T-helper 9 cell (primary cell): ENCODE measurements around the gene CEP72.

Source experiments
- DNase-seq: peaks from one replicate; pipeline ENCODE4 v3.0.0-alpha.2; 2020

CEP72 gene

DNA sequence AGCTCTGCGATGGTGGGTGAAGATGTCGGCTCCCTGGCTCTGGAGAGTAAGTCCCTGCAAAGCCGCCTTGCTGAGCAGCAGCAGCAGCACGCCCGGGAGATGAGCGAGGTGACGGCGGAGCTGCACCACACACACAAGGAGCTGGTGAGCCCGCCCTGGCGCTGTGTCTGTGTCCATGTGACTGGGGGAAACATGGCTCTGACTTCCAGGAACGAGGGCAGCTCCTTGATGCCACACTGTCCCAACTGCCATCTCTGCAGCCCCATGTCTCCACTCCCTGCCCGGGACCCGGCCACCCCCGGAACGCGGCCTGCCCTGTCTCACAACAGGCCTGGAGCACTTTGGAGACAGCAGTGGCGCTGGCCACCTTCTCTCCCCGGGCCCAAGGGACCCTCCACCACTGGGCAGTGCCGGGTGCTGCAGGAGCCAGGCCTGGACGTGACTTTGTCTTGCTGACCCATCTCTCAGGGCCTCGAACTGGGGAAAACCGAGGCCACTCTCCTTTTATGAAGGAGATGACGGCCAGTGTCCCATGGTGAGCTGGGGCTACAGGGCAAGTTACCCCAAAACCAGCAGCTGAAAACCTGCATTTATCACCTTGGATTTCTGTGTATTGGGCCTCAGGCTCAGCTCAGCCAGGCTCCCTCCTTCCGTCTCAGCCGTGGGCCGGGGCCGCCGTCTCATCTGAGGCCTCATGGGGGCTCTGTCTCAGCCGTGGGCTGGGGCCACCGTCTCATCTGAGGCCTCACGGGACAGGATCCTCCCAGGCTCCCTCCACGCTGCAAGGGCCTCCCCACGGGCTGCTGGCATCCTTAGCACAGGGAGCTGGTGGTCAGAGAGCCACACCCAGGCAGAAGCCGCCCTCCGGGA lies 28.6 kb downstream of the CEP72 start:
- DNase-seq = no peak

DNA sequence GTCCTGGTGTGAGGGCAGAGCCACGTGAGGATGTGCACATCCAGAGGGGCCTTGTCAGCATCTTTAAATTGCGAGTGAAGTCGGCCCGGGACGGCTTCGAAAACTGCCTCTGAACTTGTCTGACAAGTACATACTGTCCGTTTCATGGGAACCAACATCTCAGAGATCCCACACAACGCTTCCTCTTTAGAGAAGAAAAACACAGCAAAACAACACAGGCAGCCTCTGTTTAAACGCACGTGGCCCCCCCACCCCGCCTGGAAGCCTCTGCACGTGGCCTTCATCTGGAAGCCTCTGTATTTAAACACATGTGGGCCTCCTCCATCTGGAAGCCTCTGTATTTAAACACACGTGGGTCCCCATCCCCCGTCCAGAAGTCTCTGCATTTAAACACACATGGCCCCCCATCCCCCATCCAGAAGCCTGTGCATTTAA lies 29.2 kb downstream of the CEP72 start:
- DNase-seq = no peak

DNA sequence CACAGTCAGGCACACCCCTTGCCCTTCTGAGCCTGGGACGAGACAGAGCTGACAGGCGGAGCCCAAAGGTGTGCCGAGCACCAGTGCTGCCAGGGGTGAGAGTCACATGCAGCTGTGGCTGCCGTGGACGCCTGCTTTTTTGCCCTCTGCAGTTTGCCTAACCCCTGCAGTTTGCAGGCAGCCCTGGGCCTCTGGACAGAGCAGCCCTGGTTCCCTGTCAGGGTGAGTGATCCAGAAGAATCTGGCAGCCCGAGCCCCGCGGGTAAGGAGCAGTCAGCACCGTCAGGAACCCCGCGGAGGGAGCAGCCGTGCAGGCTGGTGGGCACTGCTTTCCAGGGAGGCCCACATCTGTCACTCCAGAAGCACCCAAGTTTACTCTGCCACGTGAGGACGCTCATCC lies 30.3 kb downstream of the CEP72 start:
- no peak for DNase-seq

DNA sequence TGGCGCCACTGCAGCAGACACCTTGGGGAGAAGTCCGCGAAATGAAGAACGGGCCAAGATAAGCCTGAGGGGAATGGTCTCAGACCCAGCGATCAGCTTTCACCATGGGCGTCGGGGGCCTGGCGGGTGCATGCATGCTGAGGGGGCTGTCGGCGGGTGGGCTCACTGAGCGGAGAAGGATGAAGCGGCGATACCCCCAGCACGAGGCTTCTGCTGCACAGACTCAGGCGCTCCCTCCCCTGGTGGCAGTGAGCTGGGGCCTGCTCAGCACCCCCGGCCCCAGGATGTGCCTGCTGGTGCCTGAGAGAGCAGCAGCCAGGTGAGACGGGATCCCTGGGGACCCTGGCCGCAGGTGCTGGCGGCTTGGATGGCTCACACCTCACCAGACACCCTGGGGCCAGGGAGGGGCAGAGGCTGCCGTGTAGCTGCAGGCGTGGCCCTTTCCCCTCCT lies 31.2 kb downstream of the CEP72 start:
- no peak for DNase-seq

DNA sequence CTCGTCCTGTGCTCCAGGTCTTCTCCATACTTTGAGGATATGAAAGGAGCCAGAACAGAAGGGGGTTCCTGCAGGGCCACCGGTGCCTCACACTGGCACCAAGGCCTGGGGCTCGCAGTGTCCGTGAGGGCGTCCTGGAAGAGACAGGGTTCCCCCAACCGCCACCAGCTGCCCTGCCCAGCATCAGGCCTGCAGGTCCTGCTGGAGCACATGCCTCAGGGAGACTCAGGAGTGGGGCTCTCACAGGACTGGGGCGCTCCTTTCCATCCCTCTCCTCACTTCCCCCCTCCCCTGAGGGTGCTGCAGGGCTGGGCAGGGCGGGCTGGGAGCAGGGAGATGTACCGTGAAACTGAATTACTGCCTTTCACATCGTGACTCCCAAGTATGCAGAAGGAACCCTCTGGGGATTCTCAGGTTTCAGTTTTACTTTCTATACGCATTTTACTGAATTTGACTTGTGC lies 31.7 kb downstream of the CEP72 start:
- DNase-seq = no peak

DNA sequence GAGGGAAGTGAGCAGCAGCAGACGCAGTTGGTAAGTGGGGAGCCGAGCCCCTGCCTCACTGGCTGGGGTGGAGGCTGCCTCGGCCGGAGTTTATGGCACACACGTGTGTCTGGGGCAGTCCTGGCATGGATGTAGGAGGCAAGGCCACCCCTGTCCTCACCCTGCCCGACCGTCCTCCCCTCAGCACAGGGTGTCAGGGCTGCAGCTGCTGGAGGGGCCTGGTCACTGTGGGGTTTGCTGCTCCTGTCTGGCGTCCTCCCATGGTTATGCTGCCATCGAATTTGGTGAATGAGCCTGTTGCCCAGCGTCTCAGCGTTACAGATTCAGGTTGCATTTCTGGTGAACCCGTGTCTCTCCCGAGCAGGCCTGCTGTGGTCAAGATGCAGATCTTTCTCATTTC lies 32.4 kb downstream of the CEP72 start:
- DNase-seq = no peak

DNA sequence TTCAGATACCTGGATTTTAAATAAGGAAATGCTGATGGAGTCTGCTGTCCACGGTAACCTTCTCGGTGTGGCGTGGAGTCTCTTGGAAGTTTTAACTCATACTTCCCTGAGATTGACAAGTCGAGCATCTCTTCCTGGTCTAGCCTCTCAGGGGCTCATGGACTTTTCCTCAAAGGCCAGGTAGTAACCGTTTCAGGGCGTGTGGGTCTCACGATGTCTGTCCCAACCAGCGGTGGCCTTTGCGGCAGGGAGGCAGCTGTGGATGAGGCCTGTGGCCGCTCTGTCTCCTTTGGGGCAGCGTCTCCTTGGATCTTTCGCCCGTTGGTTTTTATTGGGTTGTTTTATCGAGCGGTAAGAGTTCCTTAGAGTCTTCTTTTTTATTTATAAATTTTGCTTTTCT lies 32.8 kb downstream of the CEP72 start:
- no peak for DNase-seq

DNA sequence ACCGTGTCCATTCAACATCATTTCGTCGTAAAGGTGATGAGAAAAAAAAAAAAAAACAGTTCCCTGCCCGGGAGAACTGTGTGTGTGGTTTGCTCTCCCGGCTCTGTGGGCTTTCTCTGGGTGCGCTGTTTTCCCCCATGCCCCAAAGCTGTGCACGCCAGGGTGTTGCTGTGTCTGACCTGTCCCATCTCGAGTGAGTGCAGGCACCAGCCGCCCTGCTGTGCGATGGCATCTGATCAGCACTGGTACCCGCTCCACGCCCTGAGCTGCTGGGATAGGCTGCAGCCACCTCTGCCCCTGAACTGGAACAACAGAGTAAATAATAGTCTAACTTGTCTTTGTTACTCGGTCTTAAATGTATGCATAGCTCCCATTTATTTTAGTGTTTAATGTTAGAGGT lies 33.3 kb downstream of the CEP72 start:
- DNase-seq = no peak

DNA sequence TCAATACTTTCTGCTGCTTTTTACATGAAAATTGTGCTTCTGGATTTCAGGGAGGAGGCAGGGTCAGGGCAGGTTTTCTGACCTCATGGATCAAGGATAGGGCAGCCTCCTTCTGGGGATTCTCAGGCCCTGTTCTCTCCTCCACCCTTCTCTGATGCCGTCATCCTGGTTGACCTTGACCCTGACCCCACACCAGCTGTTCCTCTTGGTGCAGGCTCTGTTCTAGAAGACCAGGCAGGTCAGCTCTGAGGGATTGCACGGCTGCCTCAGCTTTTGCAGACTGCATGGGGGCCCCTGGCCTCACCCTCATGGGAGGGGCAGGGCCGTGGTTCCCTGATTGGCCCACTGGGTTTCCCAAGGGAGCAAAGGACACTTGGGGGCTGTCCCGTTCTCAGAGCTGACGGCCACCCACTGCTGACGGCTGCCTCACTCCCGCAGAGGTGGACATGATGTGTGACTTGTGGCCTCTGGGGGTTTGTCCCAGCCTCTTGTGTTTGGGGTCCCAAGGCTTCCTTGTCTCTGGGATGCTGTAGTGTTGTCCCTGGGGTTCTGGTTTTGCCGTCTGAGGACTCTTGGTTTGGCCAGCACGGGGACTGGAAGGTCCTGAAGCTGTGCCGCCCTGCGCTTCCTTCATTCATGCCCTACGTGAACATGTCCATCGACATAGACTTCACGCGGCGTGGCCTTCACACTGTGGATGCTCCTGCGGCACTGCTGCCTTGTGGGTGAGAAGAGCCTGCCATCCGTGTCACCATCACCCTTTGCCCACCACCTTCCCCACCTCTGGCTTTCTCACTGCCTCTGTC lies 34.5 kb downstream of the CEP72 start:
- DNase-seq = no peak

DNA sequence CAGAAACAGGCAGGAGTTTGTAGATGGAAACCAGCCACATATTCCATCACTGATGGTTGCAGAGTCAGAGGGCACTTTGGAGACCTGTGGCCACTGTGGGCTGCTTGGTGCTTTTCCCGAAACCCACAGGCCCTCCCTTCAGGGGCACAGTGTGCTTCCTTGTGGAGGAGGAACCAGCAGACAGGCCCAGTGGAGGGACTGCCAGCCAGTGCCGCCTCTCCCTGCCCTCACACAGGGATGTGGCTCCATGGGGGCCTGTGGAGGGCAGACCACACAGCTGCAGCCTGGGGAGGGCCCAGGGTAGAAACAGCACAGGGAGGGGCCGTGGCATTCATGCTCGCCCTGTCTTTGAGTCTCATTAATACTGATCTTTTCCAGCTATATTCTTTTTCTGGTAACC lies 35.2 kb downstream of the CEP72 start:
- DNase-seq = no peak

DNA sequence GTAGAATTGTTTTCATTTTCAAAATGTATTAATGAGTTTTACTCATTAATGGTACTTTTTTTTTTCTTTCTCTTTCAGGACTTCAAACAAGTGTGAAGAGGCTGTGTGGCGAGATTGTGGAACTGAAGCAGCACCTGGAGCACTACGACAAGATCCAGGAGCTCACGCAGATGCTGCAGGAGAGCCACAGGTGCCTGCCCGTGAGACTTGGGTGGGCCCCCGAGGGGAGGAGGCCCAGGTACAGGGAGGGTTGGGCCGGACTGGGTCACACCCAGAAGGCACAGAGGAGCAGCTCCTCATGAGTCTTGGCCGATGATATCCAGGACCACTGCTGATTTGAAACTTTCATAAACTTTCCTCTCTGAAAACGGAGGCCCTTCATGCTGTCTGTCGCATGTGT lies 35.6 kb downstream of the CEP72 start:
- no peak for DNase-seq

DNA sequence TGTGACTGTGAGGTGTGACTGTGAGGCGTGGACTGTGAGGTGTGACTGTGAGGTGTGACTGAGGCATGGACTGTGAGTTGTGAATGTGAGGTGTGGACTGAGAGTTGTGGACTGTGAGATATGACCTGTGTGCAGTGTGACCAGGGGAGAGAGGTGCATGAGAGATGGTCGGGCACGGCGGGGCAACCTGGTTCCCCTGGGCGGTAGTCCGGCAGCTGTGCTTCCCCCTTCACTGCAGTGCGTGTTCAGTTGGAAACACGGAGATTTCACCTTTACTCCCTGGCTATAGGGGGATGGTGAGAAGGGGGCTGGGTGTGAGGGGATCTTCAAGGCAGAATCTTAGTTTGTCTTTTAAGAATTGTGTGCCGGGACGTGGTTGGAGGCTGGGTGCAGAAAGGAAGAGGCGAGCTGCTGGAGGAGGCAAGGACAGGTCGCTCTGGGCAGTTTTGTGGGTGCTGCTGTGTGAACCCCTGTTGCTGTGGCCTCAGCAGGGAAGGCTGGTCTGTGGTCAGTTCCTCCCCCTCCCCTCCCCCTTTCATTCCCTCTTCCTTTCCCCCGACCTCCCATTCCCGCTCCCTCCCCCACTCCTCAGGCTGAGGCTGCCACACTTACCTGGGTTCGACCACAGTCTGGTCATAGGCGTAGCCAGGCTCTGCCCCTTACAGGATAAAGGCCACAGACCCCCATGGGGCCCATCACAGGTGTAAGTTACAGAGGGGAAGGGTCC lies 39.3 kb downstream of the CEP72 start:
- DNase-seq = no peak

DNA sequence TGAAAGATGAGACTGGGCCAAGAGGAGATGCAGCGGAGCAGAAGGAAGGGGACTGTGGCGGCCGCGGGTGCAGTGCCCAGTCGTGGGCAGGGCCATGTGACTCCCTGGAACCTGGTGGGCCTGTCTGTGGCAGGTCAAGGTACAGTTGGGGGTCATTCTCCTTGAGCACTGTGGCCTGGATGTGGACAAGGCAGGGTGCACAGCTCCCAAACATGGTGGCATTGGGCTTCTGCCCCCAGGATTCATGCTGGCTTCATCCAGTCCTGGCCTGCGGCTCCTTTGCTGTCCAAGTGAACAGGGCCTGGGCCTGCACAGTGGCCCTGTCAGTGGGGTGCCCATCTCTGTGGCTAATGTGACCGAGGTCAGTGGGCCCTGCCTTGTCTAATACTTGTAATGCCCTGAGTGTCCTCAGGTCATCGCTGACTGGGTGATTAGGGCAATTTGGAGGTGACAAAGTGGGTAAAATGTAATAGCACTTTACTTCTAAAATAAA lies 39.9 kb downstream of the CEP72 start:
- no peak for DNase-seq

DNA sequence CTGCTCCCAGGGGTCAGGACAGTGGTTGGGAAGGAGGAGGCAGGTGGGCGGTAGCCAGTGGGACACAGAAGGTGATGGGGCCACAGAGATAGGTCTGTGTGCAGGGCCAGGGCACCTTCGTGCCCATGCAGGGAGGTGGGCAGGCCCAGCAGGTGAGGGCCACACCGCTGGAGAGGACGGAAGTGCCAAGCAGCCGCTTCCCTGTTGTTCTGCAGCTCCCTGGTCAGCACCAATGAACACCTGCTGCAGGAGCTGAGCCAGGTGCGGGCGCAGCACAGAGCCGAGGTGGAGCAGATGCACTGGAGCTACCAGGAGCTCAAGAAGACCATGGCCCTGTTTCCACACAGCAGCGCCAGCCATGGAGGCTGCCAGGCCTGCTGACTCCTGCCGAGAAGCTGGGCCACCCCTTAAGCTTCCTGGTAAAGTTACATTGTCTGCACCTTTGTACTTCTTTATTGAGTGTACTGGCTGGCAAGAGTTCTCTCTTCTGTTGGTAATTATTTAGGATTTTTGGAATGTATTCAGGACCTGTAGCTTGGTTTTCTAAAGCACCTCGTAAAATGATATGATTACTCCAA lies 40.7 kb downstream of the CEP72 start:
- no peak for DNase-seq

DNA sequence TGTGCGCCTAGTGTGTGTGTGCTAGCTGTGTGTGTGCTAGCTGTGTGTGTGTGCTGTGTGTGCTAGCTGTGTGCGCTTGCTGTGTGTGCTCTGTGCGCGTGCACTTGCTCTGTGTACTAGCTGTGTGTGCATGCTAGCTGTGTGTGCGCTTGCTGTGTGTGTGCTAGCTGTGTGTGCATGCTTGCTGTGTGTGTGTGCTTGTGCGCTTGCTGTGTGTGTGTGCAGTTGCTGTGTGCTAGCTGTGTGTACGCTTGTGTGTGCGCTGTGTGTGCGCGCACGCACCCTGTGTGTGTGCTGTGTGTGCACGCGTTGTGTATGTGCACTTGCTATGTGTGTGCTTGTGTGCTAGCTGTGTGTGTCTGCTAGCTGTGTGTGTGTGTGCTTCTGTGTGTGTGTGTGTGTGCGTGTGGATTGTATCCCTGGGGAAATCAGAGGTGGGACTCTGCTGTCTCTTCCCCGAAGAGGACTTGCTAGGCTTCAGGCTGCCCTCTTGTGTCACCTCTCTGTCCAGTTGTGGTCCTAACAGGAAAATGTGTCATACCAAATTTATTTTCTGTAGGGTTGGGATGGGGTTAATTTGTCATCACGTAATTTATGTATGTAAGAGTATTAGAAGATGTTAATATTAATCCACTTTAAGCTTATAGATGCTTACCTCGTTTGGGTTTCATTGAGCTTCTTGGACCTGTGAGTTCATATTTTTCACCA lies 42.1 kb downstream of the CEP72 start:
- no peak for DNase-seq

DNA sequence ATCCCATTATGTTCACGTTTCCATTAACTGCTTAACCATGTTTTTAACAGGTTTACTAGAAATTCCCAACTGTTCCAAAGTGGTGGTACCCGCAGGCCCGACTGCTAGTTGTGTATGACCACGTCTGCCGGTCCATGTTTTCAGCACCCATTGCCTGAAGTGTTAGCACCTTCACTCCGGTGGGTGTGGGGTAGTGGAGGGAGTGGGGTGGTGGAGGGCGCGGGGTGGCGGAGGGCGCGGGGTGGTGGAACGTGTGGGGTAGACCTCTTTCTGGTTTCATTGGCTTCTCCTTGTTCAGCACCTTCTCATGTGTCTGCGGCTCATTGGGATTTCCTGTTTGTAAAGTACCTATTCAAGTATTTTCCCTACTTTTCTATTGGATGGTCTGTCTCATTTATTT lies 43.3 kb downstream of the CEP72 start:
- DNase-seq = no peak

DNA sequence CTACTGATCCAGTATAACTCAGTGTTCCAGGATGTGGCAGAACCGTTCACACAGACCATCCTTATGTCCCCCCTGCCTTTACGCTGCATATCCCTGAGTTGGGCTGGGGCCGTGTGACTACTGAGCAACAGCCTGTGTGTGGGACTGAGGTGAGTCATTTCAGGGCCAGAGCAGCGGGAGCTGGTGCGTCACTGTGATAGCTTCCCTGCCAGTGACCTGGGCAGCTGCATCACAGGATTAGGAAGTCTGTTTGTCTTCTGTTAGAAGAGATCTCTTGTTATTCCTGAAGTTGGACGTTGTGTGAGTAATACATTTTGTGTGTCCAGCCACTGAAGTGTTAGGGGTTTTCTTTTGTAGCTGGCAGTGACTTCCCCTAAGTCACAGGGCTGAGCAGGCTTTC lies 45.4 kb downstream of the CEP72 start:
- DNase-seq = no peak

DNA sequence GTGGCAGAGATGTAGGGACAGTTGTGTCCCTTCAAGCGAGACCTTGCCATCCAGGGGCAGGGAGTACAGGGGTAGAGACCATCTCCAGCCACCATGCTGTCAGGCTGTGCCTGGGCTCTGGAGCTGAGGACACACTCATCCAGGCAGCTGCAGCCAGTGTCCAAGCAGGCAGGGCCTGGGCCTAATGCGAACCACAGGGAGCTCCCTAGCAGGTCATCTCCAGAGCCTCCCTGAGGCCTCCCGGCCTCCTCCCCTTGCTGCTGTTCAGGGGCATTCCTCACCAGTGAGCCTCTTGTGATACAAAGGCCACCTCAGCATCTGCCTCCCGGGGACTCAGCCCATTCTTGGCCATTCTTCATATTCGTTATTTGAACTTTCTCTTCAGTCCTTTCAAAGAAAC lies 46.0 kb downstream of the CEP72 start:
- no peak for DNase-seq

DNA sequence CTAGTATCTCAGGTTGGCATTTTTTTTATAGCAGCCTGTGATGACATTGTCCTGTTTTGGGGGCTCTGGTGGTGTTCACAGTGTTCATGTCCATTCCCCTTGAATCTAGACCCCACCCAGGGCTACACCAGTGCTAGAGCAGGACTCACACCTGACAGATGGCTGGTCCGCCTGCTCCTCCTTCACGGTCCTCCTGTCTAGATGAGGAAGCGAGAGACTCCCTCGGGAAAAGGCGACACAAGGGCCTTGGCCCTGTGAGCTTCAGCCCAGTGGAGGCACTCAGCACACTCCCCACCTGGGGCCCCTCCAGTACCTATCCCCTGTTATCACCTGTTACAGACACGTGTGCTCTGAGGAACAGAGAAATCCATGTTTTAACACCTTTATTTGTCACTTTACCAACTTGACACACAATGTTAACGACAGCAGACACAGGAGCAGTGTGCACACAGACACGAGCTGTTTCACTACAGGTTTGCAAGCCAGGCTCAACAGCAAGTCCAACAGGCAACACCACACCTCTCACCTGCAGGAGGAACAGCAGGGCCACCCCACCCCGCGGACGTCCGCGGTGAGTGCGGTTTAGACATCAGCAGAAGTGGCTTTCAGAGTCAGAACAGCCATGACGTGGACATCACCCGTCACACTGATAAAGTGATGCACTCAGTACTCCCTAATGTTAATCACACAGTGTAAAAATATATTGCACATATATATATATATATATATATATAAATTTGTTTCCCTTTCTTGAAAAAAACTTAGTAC lies 47.5 kb downstream of the CEP72 start:
- no peak for DNase-seq

DNA sequence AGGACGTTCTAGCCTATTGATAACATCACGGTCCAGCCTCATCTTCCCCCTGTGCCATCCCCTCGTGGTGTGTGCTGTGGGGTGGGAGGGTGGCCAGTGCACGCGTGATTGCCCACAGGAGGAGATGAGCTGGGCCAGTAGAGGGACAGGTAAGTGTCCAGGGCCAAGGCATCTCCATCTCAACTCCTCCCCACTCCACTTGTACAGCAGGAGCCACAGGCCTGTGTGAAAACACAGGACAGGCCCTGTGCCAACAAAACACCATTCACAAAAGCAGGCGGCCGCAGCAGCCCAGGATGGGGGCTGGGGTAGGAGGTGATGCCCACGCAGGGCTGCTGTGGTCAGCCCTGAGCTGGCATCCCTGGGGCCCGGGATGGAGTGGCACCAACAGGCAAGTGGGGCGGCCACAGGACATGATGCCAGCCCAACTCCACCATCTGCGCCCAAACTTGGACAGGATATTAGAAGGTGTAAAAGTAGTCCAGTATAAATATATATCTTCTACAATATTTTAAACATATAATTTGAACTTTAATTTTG lies 48.4 kb downstream of the CEP72 start:
- no peak for DNase-seq
